Right kidney (tissue), 1 donor: ENCODE measurements around the gene TCF15.
"Not testable (repeated sequence)": the region's sequence is repeated elsewhere in the genome, so short reads cannot be mapped to it uniquely, and the experiment has no call there.

ENCODE experiments used
- DNase-seq: peaks from one replicate; pipeline ENCODE4 v3.0.0-alpha.2; 2016

The TCF15 gene

DNA sequence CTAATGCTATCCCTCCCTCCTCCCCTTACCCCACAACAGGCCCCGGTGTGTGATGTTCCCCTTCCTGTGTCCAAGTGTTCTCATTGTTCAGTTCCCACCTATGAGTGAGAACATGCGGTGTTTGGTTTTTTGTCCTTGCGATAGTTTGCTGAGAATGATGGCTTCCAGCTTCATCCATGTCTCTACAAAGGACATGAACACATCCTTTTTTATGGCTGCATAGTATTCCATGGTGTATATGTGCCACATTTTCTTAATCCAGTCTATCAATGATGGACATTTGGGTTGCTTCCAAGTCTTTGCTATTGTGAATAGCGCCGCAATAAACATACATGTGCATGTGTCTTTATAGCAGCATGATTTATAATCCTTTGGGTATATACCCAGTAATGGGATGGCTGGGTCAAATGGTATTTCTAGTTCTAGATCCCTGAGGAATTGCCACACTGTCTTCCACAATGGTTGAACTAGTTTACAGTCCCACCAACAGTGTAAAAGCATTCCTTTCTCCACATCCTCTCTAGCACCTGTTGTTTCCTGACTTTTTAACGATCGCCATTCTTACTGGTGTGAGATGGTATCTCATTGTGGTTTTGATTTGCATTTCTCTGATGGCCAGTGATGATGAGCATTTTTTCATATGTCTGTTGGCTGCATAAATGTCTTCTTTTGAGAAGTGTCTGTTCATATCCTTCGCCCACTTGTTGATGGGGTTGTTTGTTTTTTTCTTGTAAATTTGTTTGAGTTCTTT, 31.0 kb downstream of the TCF15 start:
- DNase-seq: not testable (repeated sequence)

DNA sequence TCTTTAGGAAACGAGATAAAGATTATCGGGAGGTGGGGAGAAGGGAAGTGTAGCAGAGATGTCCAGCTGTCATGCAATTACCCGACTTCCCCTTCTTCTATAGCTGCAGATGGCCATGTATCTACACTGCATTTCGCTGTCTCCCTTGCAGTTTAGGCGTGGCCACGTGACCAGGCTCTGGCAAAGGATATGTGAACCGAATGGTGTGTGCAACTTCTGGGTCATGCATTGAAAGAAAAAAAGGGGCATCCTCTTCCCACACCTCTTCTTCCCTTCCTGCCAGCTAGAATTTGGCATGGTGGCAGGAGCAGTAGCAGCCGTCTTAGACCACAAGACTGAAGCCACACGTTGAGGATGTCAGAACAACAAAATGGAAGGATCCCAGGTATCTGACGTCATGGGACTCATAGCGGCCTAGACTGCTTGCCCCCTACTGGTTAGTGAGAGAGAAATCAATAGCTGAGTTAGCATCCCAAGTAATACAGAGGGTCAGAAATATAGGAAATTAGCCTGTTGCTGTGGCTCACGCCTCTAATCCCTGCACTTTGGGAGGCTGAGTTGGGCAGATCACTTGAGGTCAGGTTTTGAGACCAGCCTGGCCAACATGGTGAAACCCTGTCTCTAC, 32.8 kb downstream of the TCF15 start:
- no peak for DNase-seq

DNA sequence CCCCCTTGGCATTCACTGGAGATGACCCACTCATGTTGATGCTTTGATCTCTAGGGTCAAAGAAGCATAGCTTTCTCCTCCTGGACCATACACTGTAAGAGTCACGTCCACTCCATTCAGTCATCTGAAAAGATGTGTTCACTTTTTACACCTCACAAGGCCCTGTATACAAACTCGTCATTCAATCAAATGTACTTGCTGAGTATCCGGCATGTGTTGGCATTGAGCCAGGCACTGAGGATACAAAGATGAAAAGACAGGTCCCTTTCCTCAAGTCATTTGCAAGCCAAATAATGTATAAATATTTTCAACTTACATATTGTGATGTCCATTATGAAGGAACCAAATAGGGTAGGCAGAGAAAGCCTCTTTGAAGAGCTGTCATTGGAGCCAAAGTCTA, 34.0 kb downstream of the TCF15 start:
- DNase-seq: no peak

DNA sequence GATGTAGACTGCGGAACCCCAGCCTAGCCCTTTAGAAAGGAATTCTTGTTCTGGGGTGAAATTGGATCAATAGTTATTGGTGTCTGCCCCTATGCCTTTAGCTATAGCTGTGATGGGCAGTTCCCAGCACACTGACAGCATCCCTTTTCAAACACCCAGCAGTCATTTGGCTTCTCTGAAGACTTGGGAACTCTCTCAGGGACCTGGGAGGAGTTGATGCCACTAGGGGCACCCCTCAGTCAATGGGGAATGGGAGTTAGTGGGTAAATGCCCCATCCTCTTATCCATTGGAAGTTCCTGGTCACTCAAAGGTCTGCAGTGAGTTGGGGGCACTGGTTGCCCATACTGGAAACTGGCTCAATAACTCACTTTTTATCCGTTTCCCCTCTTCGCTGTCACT, 34.9 kb downstream of the TCF15 start:
- DNase-seq: no peak

DNA sequence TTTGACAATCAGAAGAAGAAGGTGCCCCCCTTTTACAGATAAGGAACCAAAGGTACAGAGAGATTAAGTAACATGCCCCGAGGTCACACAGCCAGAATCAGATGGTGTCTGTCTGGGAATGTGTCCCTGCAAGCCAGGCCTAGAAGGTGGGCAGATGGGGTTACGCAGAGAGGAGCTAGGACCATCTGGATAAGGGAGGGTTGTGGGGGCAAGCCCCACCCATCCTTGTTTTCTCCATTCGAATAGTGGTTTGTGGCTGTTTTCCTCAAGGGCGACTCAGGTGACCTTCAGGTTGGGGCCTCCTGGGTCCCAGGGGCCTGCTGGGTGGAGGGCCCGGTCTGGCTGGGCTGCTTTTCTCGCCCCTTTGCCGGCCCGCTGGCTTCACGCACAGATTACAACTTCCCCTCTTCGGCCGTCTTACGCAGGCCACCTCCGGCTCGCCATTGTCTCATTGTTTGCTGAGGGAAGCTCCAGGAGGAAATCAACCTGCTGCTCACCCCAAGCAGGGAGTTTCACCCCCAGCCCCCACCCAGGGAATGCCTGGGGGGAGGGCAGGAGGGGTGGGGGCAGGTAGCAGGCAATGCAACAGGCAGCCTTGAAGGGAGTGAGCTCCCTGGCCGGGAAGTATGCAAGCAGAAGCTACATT, 35.7 kb downstream of the TCF15 start:
- DNase-seq: no peak

DNA sequence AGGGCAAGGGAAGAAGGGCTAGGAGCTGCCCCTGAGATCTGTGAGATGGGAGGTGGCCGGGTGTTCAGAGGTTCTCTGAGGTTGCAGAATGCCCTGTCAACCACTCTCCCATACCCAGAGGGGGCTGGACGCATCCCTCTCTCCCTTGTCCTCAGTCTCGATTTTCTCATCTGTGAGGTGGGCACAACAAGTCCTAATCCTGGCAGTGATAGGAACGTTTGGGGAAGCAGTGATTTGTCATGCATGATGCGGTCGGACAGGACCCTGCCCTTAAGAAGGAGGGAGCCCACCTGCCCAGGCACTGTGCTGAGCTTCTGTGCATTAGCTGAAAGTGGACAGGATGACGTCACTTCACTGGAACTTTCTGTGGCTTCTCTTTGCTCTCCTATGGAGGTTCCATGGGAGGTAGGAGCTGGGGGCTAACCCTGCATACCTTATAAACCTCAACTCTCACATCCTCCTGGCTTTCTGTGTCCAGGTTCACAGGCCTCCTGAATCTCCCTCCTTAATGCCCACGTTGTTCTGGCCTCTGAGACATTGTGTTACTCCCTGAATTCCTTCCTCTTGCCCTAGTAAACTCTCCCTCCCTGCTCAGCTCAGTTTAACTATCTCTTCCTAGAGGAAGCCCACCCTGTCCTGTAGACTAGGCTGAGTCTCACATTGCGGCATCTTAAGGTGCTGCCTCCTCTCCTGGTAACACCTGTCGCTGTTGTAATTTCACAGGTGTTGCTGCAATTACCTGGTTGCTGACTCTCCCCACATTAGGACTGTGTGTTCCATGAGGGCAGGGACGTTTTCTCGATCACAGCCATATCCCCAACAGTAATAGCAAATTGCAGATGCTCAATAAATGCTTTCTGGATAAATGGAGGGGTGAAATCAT, 36.5 kb downstream of the TCF15 start:
- DNase-seq: no peak

DNA sequence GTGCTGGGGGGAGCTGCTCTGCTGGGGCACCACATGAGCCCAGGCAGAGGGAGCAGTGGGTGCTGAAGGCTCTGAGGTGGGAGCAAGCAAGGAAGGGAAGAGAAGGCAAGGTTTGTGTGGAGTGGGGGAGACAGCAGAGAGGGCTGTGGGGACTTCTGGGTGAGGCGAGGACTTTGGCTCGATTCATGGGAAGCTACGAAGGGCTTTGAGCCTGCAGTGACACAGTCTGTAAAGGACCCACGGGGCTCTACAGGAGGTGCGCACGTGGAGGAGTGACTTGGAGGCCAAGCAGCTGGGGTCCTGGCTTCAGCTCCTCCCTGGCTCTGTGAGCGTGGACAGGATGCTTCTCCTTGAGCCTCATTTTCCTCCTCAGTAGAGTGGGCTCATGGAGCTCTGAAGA, 37.4 kb downstream of the TCF15 start:
- DNase-seq: no peak

DNA sequence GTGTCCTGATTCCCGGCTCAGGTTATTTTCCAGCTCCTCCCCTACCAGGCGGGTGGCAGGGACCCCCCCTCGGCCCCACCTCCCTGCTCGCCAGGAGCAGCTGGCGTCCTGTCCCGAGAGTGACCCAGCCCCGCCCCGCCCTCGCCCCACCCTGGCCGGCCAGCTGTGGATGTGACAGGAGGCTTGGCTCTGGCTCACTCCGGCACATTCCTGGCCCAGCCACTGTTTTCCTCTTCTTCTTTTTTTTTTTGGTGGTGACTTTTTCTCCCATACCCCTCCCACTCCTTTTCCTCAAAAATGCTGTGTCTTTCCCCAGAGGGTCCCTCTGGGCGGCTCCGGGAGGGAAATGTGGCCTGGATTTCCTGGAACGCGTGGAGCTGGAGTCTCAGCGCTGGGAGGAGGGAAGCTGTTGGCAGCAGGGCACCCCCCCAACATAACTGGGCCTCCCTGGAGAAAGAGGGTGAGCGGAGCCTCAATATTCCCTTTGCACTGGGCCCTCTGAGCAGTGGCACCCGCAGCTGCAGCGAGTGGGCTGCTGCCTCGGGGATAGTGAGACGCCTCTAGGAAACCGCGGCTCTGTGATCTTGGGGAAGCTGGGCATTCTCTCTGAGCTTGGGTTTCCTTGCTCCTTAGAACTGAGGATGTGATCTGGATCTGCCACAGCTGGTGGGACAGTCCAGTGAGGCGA, 38.2 kb downstream of the TCF15 start:
- DNase-seq: peak; percentile 73

DNA sequence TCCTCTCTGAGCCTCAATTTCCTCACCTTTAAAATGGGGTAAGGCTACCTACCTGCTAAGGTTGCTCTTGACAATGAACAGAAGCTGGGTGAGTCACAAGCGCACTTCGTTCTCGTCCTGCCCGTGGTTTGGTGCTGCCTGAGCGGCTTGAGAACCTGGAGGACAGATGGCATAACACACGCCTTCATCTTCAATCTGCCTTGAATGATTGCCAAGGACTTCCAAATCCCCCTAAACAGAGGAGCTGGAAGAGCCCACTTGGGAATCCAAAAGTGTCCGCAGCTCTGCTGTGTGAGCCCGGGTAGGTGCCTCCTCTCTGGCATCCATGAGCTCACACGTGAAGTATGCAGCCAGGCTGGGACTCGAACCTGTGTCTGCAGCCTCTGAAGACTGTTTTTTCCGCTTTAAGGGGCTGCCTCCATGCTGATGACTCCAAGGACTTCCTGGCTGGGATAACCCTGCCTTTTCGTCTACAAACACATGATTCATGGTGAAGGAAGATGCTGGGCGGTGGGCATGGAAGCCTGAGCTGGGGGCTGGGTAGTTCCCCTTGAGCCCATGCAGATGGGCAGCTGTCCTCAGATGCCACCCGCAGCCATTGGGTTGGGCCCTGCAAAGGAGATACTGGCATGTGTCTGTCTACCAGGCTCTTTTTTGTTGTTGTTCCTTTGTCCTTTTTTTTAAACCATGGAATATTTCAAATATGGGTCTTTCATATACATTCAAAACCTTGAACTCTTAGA, 41.3 kb downstream of the TCF15 start:
- no peak for DNase-seq

DNA sequence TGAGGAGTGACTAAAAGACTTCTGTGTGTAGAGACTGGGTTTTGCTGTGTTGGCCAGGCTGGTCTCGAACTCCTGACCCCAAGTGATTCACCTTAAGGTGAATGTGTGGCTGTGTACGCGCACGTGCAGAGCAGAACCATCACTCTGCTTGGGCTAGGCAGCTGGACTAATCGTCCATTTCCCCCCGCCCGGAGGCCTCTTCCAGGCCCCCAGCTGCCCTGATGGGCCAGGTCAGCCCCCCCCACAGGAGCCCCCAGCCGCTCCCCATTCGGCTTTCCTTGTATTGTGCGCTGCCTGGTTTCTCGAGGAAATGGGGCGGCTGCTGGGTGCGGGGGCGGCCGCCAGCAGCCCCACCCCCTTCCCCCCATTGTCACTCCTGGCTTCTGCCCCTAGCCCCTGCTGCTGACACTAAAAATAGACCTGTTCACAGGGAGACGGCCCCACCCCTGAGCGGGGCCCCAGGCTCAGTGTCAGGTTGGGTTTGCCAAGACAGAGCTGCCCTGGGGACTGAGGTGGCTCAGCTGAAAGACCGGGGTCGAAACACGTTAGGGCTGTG, 41.9 kb downstream of the TCF15 start:
- no peak for DNase-seq

DNA sequence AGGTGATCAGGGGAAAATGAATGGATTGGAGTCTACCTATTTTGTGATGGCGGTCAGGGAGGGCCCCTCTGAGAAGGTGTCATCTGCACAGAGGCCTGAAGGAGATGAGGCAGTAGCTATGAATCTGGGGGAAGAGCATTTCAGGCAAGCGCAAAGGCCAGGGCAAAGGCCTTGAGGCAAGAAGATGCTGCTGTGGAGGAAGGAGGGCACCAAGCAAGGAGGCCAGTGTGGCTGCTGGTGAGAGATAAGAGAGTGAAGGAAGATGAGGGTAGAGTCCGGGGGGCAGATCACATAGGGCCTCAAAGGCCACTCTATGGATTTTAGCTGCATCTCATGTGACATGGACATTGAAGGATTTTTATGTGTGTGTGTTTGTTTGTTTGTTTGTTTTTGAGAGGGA, 45.9 kb downstream of the TCF15 start:
- DNase-seq: no peak

DNA sequence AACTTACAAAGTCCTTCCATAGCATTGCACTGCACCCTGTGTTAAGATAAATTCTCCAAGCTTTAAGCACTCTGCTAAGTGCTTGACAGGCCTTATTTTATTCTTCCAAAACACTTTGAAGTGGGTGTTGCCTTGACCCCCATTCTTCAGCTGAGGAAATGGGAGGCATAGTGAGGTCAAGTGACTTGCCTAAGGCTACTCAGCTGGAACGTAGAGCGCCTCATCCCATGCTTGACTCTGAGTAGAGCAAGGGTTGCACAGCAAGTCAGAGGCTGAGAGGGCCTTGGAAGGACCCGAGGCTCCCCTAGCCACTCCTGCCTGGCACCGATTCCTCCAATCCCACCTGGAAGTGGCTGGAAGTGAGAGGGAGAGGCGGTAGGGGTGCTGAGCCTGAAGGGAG, 46.9 kb downstream of the TCF15 start:
- DNase-seq: no peak

DNA sequence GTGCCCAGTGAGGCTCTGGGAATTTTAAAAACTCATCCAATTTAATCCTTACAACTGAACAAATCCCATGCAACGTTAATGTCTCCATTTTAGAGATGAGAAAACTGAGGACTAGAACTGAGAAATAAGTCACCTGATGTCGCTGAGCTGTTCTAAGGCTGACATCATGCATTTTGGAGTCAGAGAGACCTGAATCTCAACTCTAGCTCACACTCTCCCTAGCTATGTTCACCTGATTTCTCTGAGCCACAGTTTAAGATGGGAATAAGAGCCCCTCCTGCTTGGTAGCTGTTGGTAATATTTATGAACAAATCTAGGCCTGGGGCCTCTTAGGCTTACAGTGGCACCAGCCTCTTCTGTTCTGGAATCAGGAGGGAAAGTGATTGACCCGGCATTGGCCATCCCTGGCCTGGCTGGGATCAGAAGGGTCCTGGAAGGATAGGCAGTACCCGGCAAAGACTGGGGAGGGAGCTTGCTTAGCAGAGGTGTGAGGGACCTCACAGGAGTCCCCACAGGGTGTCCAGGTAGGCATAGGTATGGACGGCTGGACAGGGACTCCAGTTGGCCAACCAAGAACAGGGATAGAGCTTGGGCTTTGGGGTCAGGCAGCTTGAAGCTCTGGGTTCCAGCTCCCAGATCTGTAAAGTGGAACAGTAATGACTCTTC, 47.7 kb downstream of the TCF15 start:
- no peak for DNase-seq

DNA sequence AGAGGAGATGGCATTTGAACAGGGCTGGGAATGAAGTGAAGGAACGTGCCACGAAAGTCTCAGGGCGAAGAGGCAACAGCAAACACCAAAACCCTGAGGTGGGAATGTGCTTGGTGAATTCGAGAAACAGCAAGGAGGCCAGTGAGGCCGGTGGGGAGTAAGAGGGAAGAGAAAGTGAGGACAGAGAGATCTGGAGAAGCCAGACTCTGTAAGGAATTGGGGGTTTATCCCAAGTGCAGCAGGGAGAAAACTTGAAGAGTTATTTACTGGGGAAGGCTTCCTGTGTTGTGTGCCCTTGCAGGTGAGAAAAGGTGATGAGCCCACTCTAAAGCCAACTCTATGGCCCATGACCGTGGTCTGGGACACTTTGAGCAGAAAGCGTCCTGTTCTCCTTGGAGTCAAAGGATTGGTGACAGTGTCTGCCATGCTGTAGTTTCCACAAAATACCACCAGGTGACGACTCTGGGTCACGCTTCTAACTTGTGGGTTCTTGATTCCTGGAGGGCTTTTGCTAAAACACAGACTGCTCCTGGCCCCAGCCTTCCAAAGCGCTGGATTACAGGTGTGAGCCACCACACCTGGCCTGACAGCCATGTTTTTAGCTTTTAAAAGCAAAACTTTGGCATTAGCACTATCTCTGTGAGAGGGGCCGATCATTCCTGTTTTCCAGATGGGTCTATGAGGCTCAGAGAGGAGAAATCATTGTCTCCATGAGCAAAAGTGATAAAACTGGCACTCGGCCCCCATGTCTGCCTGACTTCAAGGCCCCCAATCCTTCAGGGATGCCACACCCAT, 48.5 kb downstream of the TCF15 start:
- peak; percentile 46 for DNase-seq

DNA sequence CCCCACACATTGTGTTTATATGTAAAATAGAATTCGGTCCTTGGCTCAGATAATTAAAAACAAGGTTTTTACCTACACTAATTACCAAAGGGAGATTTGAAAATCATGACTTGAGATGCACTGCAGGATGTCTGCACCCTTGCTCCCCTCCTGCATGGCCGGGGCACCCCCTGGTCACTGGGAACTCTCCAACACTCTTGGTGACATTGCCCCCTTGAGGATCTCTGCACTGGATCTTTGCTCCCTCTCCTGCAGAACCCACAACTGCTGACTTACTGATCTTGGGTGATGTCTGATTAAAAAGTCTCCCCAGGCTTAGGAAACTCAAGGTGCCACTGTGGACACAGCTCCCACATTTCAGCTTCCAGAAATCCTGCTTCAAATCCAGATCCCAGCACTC, 49.4 kb downstream of the TCF15 start:
- no peak for DNase-seq

DNA sequence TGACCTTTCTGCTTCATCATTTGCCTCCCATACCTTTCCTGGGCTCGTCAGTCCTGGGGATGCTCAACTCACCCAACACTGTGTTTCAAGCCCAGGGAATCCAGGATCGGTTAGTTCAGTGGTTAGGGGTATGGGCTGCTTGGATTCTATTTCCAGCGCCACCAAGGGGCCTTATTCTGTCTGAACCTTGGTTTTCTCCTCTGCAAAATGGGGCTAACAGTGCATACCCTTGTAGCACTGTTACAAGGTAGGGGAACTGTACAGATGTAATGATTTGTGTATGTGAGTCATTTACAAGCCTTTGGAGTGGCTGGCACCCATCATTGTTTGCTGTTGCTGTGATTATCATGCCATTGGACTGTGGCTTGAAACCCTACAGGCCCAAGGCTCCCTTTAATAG, 52.0 kb downstream of the TCF15 start:
- DNase-seq: no peak

DNA sequence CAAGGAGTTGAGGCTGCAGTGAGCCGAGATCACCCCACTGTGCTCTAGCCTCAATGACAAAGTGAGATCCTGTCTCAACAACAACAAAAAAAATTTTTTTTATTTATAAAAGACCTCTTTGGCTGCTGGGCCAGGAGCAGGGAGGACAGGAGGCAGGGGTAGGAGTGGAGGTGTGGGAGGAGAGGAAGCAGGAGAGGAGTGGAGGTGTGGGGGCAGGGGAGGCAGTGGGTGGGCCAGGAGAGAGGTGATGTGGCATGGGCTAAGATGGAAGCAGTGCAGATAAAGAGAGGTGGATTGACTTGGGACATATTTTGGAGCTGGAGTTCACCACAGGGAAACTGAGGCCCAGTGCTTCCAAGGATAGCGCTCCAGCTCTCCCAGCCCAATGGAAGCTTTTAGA, 53.1 kb downstream of the TCF15 start:
- no peak for DNase-seq

DNA sequence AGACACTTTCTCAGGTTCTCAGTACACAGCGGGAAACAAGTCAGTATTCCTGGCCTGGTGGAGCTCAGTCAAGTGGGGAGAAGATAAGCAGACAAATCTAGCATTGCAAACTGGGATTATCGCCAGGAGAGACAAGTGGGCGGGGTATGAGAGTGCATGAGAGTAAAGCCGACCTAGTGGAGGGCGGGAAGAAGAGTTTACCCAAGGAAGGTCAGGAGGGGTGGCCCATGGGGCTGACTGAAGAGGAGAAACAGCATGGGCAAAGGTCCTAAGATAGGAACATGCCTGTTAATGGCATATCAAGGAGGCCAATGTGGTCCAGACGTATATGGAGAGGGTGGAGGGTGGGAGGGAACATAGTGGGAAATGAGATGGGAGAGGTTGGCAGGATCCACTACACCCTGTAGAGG, 54.1 kb downstream of the TCF15 start:
- DNase-seq: no peak
